ENCODE results near the gene FIBCD1.

DNA sequence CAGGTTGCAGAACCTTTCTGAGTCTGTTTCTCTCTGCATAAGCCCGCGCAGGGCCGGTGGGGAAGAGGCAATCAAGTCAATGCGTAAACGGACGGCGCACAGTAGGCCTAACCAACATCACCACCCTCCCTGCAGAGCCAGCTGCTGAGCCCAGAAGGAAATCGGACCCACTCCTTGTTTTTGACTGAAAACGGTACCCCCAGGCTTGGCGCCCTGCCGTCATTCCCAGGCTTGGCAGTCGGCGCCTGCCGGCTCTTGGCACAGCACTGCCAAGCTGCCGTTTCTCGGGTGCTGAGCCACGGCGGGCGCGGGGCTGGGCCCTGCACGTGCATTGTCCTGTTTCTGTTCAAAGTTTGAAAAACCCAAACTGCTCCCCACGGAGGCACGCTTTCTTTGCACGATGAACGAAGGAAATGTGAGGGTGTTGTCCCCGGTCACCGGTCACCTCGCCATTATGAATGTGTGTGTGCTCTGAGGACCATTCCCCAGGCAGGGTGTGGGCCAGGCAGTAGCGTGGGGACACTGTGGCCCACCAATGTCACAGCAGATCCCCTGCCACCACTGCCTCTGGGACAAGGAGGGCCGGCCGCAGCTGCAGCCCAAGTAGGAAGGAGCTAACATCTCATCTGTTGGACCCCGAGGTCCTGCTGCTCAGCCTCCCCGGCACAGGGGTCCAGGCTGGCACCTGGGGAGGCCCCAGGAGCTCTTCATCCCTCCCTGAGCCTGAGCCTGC lies 20.1 kb downstream of the FIBCD1 start:
- TF ChIP-seq, protein P1, sequence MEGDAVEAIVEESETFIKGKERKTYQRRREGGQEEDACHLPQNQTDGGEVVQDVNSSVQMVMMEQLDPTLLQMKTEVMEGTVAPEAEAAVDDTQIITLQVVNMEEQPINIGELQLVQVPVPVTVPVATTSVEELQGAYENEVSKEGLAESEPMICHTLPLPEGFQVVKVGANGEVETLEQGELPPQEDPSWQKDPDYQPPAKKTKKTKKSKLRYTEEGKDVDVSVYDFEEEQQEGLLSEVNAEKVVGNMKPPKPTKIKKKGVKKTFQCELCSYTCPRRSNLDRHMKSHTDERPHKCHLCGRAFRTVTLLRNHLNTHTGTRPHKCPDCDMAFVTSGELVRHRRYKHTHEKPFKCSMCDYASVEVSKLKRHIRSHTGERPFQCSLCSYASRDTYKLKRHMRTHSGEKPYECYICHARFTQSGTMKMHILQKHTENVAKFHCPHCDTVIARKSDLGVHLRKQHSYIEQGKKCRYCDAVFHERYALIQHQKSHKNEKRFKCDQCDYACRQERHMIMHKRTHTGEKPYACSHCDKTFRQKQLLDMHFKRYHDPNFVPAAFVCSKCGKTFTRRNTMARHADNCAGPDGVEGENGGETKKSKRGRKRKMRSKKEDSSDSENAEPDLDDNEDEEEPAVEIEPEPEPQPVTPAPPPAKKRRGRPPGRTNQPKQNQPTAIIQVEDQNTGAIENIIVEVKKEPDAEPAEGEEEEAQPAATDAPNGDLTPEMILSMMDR (IDR thresholded peaks at IDR 0.05), result no peak
- TF ChIP-seq POLR2A (IDR thresholded peaks at IDR 0.05), result no peak
